Sigmoid colon (tissue), 7 donors: ENCODE results near the gene SRRM3. TPM values are rescaled to one million over a fixed set of nuclear protein-coding genes. Genes with fewer than 3 reads are reported as not detected.
A peak's percentile ranks its signal among the peaks of the same experiment; 100 is the strongest.
"Not testable (repeated sequence)": the region's sequence is repeated elsewhere in the genome, so short reads cannot be mapped to it uniquely, and the experiment has no call there.

Source experiments
- DNase-seq: peaks from one replicate; pipeline ENCODE4 v3.0.0-alpha.2; 2019
- H3K27ac ChIP-seq, 4 donors: fragments of 200-600 bp; sonication (generic); one replicate each; pipeline ENCODE4 v1.5.1; 2016 to 2019; ENCODE audit warnings: mild to moderate bottlenecking in 1 of 4
- H3K27me3 ChIP-seq, 3 donors: fragments of 200-600 bp; sonication (generic); one replicate each; pipeline ENCODE4 v1.5.1; 2019; ENCODE audit warnings: mild to moderate bottlenecking in 1 of 3
- H3K36me3 ChIP-seq, 4 donors: fragments of 200-600 bp; sonication (generic); one replicate each; pipeline ENCODE4 v1.5.1; 2016 to 2019
- H3K4me1 ChIP-seq, 4 donors: fragments of 200-600 bp; sonication (generic); one replicate each; pipeline ENCODE4 v1.5.1; 2017 to 2019
- H3K4me3 ChIP-seq, 4 donors: fragments of 200-600 bp; sonication (generic); one replicate each; pipeline ENCODE4 v1.5.1; 2017 to 2019; ENCODE audit warnings: mild to moderate bottlenecking in 2 of 4, moderate library complexity in 1 of 4
- H3K9me3 ChIP-seq, 4 donors: fragments of 200-600 bp in 3 of 4; sonication (generic) in 3 of 4; one replicate each; pipeline versions ENCODE4 v1.5.1 to v1.6.1; 2013 to 2019
- CTCF ChIP-seq, 4 experiments: fragments of 450-650 bp in 3 of 4; fragments of 200-600 bp in 1 of 4; IDR thresholded peaks; one replicate each; pipeline ENCODE4 v1.5.1; 2016 to 2019; ENCODE audit warnings: antibody characterized with exemption in 4 of 4, mild to moderate bottlenecking in 3 of 4, moderate library complexity in 2 of 4
- EP300 ChIP-seq, 4 donors: sonication (generic); formaldehyde crosslinking; IDR thresholded peaks; one replicate each; pipeline ENCODE4 v1.6.1; 2017; ENCODE audit warnings: antibody characterized with exemption in 4 of 4
- POLR2A ChIP-seq, 2 donors: fragments of 450-650 bp; IDR thresholded peaks; one replicate each; pipeline ENCODE4 v1.6.1; 2016; ENCODE audit warnings: antibody characterized with exemption in 2 of 2, mild to moderate bottlenecking in 2 of 2, moderate library complexity in 2 of 2
- POLR2AphosphoS5 ChIP-seq, 4 donors: sonication (generic); formaldehyde crosslinking; IDR thresholded peaks; one replicate each; pipeline ENCODE4 v1.6.1; 2017; ENCODE audit warnings: antibody characterized with exemption in 4 of 4
- WGBS, 2 donors: extraction: QIAGEN DNeasy Blood & Tissue Kit; methylation state at CpG; one replicate each; pipeline ENCODE4 v1.1.7; 2013; 5-methylcytosine and 5-hydroxymethylcytosine counted together
- intact Hi-C: fragments of 100-400 bp; cut with DNase I; formaldehyde crosslinking; loops from one replicate; pipeline ENCODE4 v1.15.1; 2023
- polyA plus RNA-seq, 3 donors: library from polyadenylated mRNA; stranded (reverse); fragments of 200-250 nt; gene quantifications; one replicate each; pipeline ENCODE4 v1.2.3, GENCODE V29; 2013
- total RNA-seq, 4 donors: library from RNA; depleted of rRNA; stranded (reverse); fragments of >200 nt; gene quantifications; one replicate each; pipeline ENCODE4 v1.1.0, GENCODE V29; 2016
- donor health status: healthy with polysubstance abuse.
- donor health status: Bipolar disorder and iron deficiency.
- donor health status: healthy.

Gene SRRM3
- total and polyA plus RNA-seq, 7 donors = 1.4 to 16.1 (median 2.2) TPM

- peak overlapping the region in 3 of 4 donors; percentile 2 to 72 (median 59) for H3K27ac ChIP-seq
- H3K27me3 ChIP-seq = no peaks in the 10 kb centered on the region
- peaks cover 0 to 15% (median 6%) of the 10 kb centered on the region in 4 donors for H3K36me3 ChIP-seq
- H3K9me3 ChIP-seq = no peaks in the 10 kb centered on the region
- intact Hi-C loops = no loop called here
- H3K4me3 ChIP-seq = no peak overlapping the region
- TF ChIP-seq CTCF (IDR thresholded peaks at IDR 0.05) = no peak
- TF ChIP-seq EP300 (IDR thresholded peaks at IDR 0.05) = no peak
- no peak for TF ChIP-seq POLR2AphosphoS5 (IDR thresholded peaks at IDR 0.05)
- no peak for TF ChIP-seq POLR2A (IDR thresholded peaks at IDR 0.05)
- H3K4me1 ChIP-seq = peaks cover 0 to 76% (median 51%) of the 10 kb centered on the region in 4 donors
- WGBS, 2 donors = 90 to 95% methylated on average over 6 of the region's 6 CpGs
- DNase-seq = no peak
Measured at GRCh38 chr7:76334320-76334967, 132.7 kb downstream of the SRRM3 start.

DNA sequence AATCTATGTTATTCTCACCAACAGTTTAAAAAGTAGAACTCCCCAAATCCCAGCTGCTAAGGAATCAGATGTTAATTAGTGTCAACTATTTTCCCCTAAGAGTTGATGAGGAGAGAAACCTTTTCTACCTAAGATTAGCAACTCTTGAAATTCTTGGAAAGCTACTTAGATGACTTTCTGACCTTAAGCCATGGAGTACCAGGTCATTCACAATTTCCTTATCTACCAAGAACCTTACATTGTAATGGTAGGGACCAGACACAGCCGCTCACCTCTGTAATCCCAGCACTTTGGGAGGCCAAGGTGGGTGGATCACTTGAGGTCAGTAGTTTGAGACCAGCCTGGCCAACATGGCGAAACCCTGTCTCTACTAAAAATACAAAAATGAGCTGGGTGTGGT is 133.7 kb downstream of the SRRM3 start:
- H3K36me3 ChIP-seq, DNase-seq, H3K27me3 ChIP-seq, H3K9me3 ChIP-seq, intact Hi-C loops, H3K27ac ChIP-seq, H3K4me3 ChIP-seq: not testable (repeated sequence)
- H3K4me1 ChIP-seq = peaks cover 0 to 83% (median 58%) of the 10 kb centered on the region in 4 donors
- WGBS, 2 donors = 95 to 98% methylated on average over 2 of the region's 2 CpGs

GRCh38 chr7:76336094-76336493 is 134.4 kb downstream of the SRRM3 start:
- H3K27ac ChIP-seq = no peak overlapping the region
- H3K27me3 ChIP-seq = no peaks in the 10 kb centered on the region
- peaks cover 0 to 6% (median 0%) of the 10 kb centered on the region in 4 donors for H3K36me3 ChIP-seq
- H3K9me3 ChIP-seq = no peaks in the 10 kb centered on the region
- peaks cover 0 to 83% (median 63%) of the 10 kb centered on the region in 4 donors for H3K4me1 ChIP-seq
- H3K4me3 ChIP-seq = no peak overlapping the region
- intact Hi-C loops = no loop called here
- TF ChIP-seq POLR2AphosphoS5 (IDR thresholded peaks at IDR 0.05) (no peak), EP300 (IDR thresholded peaks at IDR 0.05) (no peak), CTCF (IDR thresholded peaks at IDR 0.05) (no peak), POLR2A (IDR thresholded peaks at IDR 0.05) (no peak)
- DNase-seq = no peak

Other genes with a start within 250 kb of the SRRM3 start
- 10 to 100 TPM; 18.3 to 49.0 (median 35.9) TPM for gene TMEM120A, start 207.3 kb upstream of the SRRM3 start, total RNA-seq
- gene TMEM120A, start 207.3 kb upstream of the SRRM3 start, polyA plus RNA-seq = 10 to 100 TPM; 65.9 to 88.2 (median 77.5) TPM
- gene STYXL1, start 153.9 kb upstream of the SRRM3 start, total RNA-seq = 10 to 100 TPM in 3 of 4 donors, 1 to 10 TPM in 1; 9.4 to 30.7 (median 25.5) TPM
- gene STYXL1, start 153.9 kb upstream of the SRRM3 start, polyA plus RNA-seq = 10 to 100 TPM; 43.2 to 81.4 (median 49.6) TPM
- 10 to 100 TPM; 73.1 to 90.3 (median 79.2) TPM for gene MDH2, start 153.8 kb upstream of the SRRM3 start, total RNA-seq
- 100 to 1,000 TPM; 147 to 214 (median 164) TPM for gene MDH2, start 153.8 kb upstream of the SRRM3 start, polyA plus RNA-seq
- 1,000 to 10,000 TPM in 3 of 4 donors, 100 to 1,000 TPM in 1; 929 to 2,528 (median 1,357) TPM for gene HSPB1, start 100.8 kb downstream of the SRRM3 start, total RNA-seq
- gene HSPB1, start 100.8 kb downstream of the SRRM3 start, polyA plus RNA-seq = 100 to 1,000 TPM; 202 to 340 (median 208) TPM
- gene YWHAG, start 157.1 kb downstream of the SRRM3 start, total RNA-seq = 10 to 100 TPM; 42.5 to 59.0 (median 52.3) TPM
- 10 to 100 TPM; 45.6 to 64.0 (median 62.4) TPM for gene YWHAG, start 157.1 kb downstream of the SRRM3 start, polyA plus RNA-seq
- 1 to 10 TPM in 1 of 4 donors, under 1 TPM in 1, not detected in 2; 0.71 to 3.6 TPM for gene SSC4D, start 207.8 kb downstream of the SRRM3 start, total RNA-seq
- 1 to 10 TPM in 1 of 3 donors, under 1 TPM in 1, not detected in 1; 0.47 to 1.2 TPM for gene SSC4D, start 207.8 kb downstream of the SRRM3 start, polyA plus RNA-seq
- 1 to 10 TPM in 3 of 4 donors, not detected in 1; 1.4 to 2.1 (median 1.8) TPM for gene ZP3, start 223.1 kb downstream of the SRRM3 start, total RNA-seq
- gene ZP3, start 223.1 kb downstream of the SRRM3 start, polyA plus RNA-seq = 1 to 10 TPM; 1.4 to 4.8 (median 4.5) TPM